ENCODE results near the gene MYT1. TPM values are rescaled to one million over a fixed set of nuclear protein-coding genes. Genes with fewer than 3 reads are reported as not detected.

Gene MYT1
- polyA plus RNA-seq, 3 donors: not detected

DNA sequence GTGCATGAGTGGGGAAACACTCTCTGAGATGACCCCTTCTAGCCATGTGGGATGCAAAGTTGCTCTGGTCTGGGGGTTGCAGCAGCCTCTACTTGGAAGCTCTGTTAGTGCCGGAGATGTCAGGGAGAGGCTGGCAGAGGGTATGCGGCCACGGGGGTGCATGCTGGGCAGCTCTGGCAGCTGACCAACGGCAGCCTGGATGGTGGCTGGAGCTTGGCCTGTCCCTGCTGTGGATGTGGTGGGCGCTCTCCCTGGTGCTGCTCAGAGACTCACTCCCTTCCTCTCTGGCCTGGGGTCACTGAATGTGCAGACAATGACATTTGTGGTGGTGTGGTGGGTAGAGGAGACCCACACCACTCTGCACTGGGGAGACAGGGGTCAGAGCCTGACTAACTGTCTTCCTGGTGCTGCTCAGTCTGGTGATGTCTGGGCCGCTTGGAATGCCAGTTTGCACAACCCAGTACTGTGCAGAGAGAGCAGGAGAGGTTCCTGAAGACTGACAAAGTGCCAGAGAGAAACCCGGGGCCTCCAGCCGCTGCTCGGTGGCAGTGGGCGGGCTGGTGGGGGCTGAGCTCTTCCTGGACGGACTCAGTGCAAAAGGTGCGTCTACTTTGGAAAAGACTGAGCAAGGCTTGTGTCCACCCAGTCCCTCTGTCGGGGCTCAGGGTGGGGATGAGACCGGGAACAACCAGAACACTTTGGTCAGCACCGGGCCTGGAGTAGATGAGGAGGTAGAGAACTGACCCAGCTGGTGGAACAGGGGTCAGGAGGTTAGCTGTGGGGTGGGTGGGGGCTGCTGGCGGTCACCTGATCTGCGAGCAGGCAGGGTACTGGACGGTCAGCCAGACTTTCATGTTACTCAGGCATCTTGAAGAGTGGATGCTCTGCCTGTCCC is 2.7 kb downstream of the MYT1 start:
- peaks cover 0 to 14% of the 10 kb centered on the region in 2 donors for H3K27me3 ChIP-seq (ENCODE audit: control insufficient read depth in 2 of 2, insufficient read depth in 2 of 2, low read length in 2 of 2)
- no peak for DNase-seq
- TF ChIP-seq, protein P1, sequence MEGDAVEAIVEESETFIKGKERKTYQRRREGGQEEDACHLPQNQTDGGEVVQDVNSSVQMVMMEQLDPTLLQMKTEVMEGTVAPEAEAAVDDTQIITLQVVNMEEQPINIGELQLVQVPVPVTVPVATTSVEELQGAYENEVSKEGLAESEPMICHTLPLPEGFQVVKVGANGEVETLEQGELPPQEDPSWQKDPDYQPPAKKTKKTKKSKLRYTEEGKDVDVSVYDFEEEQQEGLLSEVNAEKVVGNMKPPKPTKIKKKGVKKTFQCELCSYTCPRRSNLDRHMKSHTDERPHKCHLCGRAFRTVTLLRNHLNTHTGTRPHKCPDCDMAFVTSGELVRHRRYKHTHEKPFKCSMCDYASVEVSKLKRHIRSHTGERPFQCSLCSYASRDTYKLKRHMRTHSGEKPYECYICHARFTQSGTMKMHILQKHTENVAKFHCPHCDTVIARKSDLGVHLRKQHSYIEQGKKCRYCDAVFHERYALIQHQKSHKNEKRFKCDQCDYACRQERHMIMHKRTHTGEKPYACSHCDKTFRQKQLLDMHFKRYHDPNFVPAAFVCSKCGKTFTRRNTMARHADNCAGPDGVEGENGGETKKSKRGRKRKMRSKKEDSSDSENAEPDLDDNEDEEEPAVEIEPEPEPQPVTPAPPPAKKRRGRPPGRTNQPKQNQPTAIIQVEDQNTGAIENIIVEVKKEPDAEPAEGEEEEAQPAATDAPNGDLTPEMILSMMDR (IDR thresholded peaks at IDR 0.05): no peak

DNA sequence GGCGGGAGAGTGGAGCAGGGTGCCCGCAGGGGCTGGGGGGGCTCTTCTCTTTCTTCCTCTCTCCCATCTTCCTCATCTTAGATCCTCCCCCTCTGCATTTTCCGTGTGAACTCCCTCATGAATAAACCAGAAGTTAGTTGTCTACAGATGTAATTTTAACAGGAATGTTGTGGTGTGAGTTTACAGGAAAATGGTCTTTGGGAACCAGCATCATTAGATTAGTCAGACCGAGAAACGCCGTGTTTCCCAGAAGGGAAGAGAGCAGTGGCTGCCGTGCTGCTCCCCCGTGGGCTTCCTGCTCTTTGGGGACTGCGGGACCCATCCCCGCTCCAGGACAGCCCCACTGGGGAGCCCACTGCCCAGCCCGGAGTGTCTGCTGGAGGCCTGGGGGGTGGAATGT is 3.4 kb downstream of the MYT1 start:
- no peak for DNase-seq
- H3K27me3 Mint-ChIP-seq (ENCODE audit: low read depth in 3 of 3): peaks cover 5 to 17% (median 10%) of the 10 kb centered on the region in 3 donors
- intact Hi-C loops (cut with micrococcal nuclease): no loop called here
- Histone ChIP-seq H2AFZ (ENCODE audit: insufficient read depth, low read depth, low read length, poor library complexity, severe bottlenecking) (no peak overlapping the region), H3K36me3 (replicated peaks in 1 of 2; ENCODE audit: control insufficient read depth in 1 of 2, insufficient read depth in 2 of 2, low read length in 2 of 2) (no peaks in the 10 kb centered on the region), H3K9me3 (replicated peaks in 1 of 2; ENCODE audit: control insufficient read depth in 1 of 2, insufficient read depth in 1 of 2, low read length in 2 of 2) (no peaks in the 10 kb centered on the region), H3K27ac (ENCODE audit: low read depth in 1 of 2, low read length in 2 of 2) (no peak overlapping the region), H3K4me1 (ENCODE audit: control insufficient read depth in 1 of 2, insufficient read depth in 2 of 2, low read length in 2 of 2) (no peaks in the 10 kb centered on the region), H3K4me3 (replicated peaks in 1 of 3; ENCODE audit: low read depth in 2 of 3, low read length in 3 of 3) (no peak overlapping the region), H3K4me2 (replicated peaks; ENCODE audit: extremely low read depth, low read length, poor library complexity, severe bottlenecking) (no peak overlapping the region), H3K27me3 (ENCODE audit: control insufficient read depth in 2 of 2, insufficient read depth in 2 of 2, low read length in 2 of 2) (peaks cover 0 to 7% of the 10 kb centered on the region in 2 donors), H3K9ac (ENCODE audit: insufficient read depth, low read length, poor library complexity, severe bottlenecking) (no peak overlapping the region), H4K20me1 (ENCODE audit: insufficient read depth, low read length) (no peaks in the 10 kb centered on the region), H3K79me2 (ENCODE audit: insufficient read depth, low read length) (no peaks in the 10 kb centered on the region)
- H3K27ac Mint-ChIP-seq: no peak overlapping the region
- TF ChIP-seq, protein P1 (IDR thresholded peaks at IDR 0.05): no peak
- H3K36me3 Mint-ChIP-seq: no peaks in the 10 kb centered on the region
- H3K9me3 Mint-ChIP-seq: no peaks in the 10 kb centered on the region
- 82% methylated on average over 4 of the region's 11 CpGs for WGBS (ENCODE audit: insufficient coverage)
- no peak overlapping the region for H3K4me3 Mint-ChIP-seq
- H3K4me1 Mint-ChIP-seq: no peaks in the 10 kb centered on the region

More for the DNA sequence above, 2.7 kb downstream of the MYT1 start:
- Histone ChIP-seq H3K4me1 (ENCODE audit: control insufficient read depth in 1 of 2, insufficient read depth in 2 of 2, low read length in 2 of 2) (no peaks in the 10 kb centered on the region), H3K27ac (ENCODE audit: low read depth in 1 of 2, low read length in 2 of 2) (no peak overlapping the region), H3K4me2 (replicated peaks; ENCODE audit: extremely low read depth, low read length, poor library complexity, severe bottlenecking) (no peak overlapping the region), H3K79me2 (ENCODE audit: insufficient read depth, low read length) (no peaks in the 10 kb centered on the region), H4K20me1 (ENCODE audit: insufficient read depth, low read length) (no peaks in the 10 kb centered on the region), H3K36me3 (replicated peaks in 1 of 2; ENCODE audit: control insufficient read depth in 1 of 2, insufficient read depth in 2 of 2, low read length in 2 of 2) (no peaks in the 10 kb centered on the region), H3K9ac (ENCODE audit: insufficient read depth, low read length, poor library complexity, severe bottlenecking) (no peak overlapping the region), H3K9me3 (replicated peaks in 1 of 2; ENCODE audit: control insufficient read depth in 1 of 2, insufficient read depth in 1 of 2, low read length in 2 of 2) (no peaks in the 10 kb centered on the region), H3K4me3 (replicated peaks in 1 of 3; ENCODE audit: low read depth in 2 of 3, low read length in 3 of 3) (no peak overlapping the region), H2AFZ (ENCODE audit: insufficient read depth, low read depth, low read length, poor library complexity, severe bottlenecking) (no peak overlapping the region)
- Mint-ChIP-seq H3K9me3 (no peaks in the 10 kb centered on the region), H3K27me3 (ENCODE audit: low read depth in 3 of 3) (peaks cover 10 to 24% (median 17%) of the 10 kb centered on the region in 3 donors), H3K36me3 (no peaks in the 10 kb centered on the region), H3K4me1 (no peaks in the 10 kb centered on the region), H3K4me3 (no peak overlapping the region), H3K27ac (peak overlapping the region in 1 of 7 donors; percentile 27)
- intact Hi-C loops (cut with micrococcal nuclease): no loop called here
- 83% methylated on average over 17 of the region's 18 CpGs for WGBS (ENCODE audit: insufficient coverage)

Measured in CD14-positive monocyte (primary cell).